MCF 10A (cell line): ENCODE data around the gene FRMD3. TPM values are rescaled to one million over a fixed set of nuclear protein-coding genes. Genes with fewer than 3 reads are reported as not detected.

ENCODE experiments used
- BruUV-seq: library from RNA; stranded (reverse); fragments of 400-500 nt; replicated peaks from 2 replicates; lab custom pipeline; 2021; lab: Mats Ljungman, UMichigan
- CTCF ChIA-PET: fragments of 300-600 bp; sonication (Branson Sonifier 250); formaldehyde crosslinking; extraction: SDS; loops from one replicate; lab custom pipeline; 2021; ENCODE audit warnings: antibody characterized with exemption, inconsistent platforms; lab: Yijun Ruan, JAX
- POLR2A ChIA-PET: fragments of 300-600, 350-650 bp; sonication (Branson Sonifier 250); formaldehyde crosslinking; extraction: SDS; loops from one replicate; lab custom pipeline; 2020; ENCODE audit warnings: antibody characterized with exemption, inconsistent platforms; lab: Yijun Ruan, JAX
- DNase-seq: peaks from one replicate; pipeline ENCODE4 v3.0.0-alpha.2; 2018; ENCODE audit not compliant: unreplicated experiment
- H3K27ac Mint-ChIP-seq: one replicate; pipeline ENCODE4 v1.8.0; 2022; ENCODE audit warnings: mild to moderate bottlenecking, low read depth, mixed read lengths; ENCODE audit not compliant: unreplicated experiment
- H3K27me3 Mint-ChIP-seq: one replicate; pipeline ENCODE4 v1.8.0; 2022; ENCODE audit warnings: mixed read lengths; ENCODE audit not compliant: insufficient read depth, unreplicated experiment
- H3K36me3 Mint-ChIP-seq: one replicate; pipeline ENCODE4 v1.8.0; 2022; ENCODE audit warnings: mild to moderate bottlenecking, moderate library complexity, mixed read lengths; ENCODE audit not compliant: insufficient read depth, unreplicated experiment
- H3K4me1 Mint-ChIP-seq: one replicate; pipeline ENCODE4 v1.8.0; 2022; ENCODE audit warnings: mixed read lengths; ENCODE audit not compliant: insufficient read depth, unreplicated experiment
- H3K4me3 Mint-ChIP-seq: one replicate; pipeline ENCODE4 v1.8.0; 2022; ENCODE audit warnings: mild to moderate bottlenecking, moderate library complexity, mixed read lengths; ENCODE audit not compliant: unreplicated experiment
- H3K9me3 Mint-ChIP-seq: one replicate; pipeline ENCODE4 v1.8.0; 2022; ENCODE audit warnings: mixed read lengths; ENCODE audit not compliant: unreplicated experiment
- intact Hi-C: fragments of 100-400 bp; cut with micrococcal nuclease; formaldehyde crosslinking; loops from 2 replicates; pipeline ENCODE4 v1.14.1; 2022
- total RNA-seq: library from RNA; stranded (reverse); gene quantifications from 2 replicates; pipeline ENCODE4 v1.2.3, GENCODE V29; 2022
- TF ChIP-seq, protein P1 (sequence below): fragments of 200-600 bp; IDR thresholded peaks from one replicate; pipeline ENCODE4 v1.8.0; 2022; ENCODE audit warnings: antibody characterized with exemption, mild to moderate bottlenecking; ENCODE audit not compliant: unreplicated experiment

Gene FRMD3
- total RNA-seq, 1 experiment from 2014 or later, result 0.28 TPM

DNA sequence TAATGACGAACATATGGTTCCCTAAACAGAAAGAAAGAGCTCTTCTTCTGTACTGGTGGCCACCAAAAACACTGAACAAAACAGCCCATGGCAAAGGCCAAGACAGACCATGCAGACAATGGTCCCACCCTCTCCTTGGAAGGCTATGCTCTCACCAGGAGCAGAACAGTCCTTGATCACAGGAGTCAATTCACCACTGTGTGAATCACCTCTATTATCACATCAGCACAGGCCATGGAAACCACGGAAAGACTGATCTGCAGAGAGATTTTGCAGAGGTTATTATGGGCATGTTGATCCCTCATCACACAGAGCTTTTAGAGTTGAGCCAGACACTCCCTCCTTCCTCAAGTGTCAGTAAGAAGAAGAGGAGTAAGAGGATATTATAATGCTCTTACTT, 341.3 kb downstream of the FRMD3 start:
- Mint-ChIP-seq H3K4me3 (no peak overlapping the region), H3K27ac (no peak overlapping the region), H3K27me3 (no peaks in the 10 kb centered on the region), H3K9me3 (no peaks in the 10 kb centered on the region), H3K36me3 (no peaks in the 10 kb centered on the region), H3K4me1 (no peaks in the 10 kb centered on the region)
- CTCF ChIA-PET, result interaction anchor here (0.6 to 1.2 kb wide), 5 partner anchors 15 to 453 kb away, joined by 3 to 4 read pairs (median 4); partner anchors contain the start of gene RASEF
- TF ChIP-seq, protein P1, sequence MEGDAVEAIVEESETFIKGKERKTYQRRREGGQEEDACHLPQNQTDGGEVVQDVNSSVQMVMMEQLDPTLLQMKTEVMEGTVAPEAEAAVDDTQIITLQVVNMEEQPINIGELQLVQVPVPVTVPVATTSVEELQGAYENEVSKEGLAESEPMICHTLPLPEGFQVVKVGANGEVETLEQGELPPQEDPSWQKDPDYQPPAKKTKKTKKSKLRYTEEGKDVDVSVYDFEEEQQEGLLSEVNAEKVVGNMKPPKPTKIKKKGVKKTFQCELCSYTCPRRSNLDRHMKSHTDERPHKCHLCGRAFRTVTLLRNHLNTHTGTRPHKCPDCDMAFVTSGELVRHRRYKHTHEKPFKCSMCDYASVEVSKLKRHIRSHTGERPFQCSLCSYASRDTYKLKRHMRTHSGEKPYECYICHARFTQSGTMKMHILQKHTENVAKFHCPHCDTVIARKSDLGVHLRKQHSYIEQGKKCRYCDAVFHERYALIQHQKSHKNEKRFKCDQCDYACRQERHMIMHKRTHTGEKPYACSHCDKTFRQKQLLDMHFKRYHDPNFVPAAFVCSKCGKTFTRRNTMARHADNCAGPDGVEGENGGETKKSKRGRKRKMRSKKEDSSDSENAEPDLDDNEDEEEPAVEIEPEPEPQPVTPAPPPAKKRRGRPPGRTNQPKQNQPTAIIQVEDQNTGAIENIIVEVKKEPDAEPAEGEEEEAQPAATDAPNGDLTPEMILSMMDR, result no peak
- BruUV-seq, result no TSS peak
- POLR2A ChIA-PET, result no interaction called here
- intact Hi-C loops, result no loop called here
- no peak for DNase-seq

Other genes with a start within 250 kb of the FRMD3 start
- 10.9 and 19.7 TPM in 2 replicates for gene IDNK, start 84.7 kb upstream of the FRMD3 start, total RNA-seq
- 146 and 169 TPM in 2 replicates for gene UBQLN1, start 169.6 kb upstream of the FRMD3 start, total RNA-seq